Measurements from ENCODE around the gene LAMTOR1. TPM values are rescaled to one million over a fixed set of nuclear protein-coding genes. Genes with fewer than 3 reads are reported as not detected.
"Not testable (repeated sequence)": the region's sequence is repeated elsewhere in the genome, so short reads cannot be mapped to it uniquely, and the experiment has no call there.

LAMTOR1 gene
- 100 to 1,000 TPM in 1 of 4 donors, 10 to 100 TPM in 3; 86.6 to 132 (median 88.1) TPM for total RNA-seq

- peaks cover 0 to 12% (median 0%) of the 10 kb centered on the region in 3 donors for H3K36me3 ChIP-seq
- H3K27me3 ChIP-seq: no peaks in the 10 kb centered on the region
- peak within 1 kb of the TSS; percentile 73 to 95 (median 82) for H3K4me3 ChIP-seq
- TF ChIP-seq POLR2A (IDR thresholded peaks at IDR 0.05): peak; percentile 60 to 78
- peak; percentile 6 to 71 (median 58) for TF ChIP-seq CTCF (IDR thresholded peaks at IDR 0.05)
- DNase-seq: peak; percentile 99 to 100 (median 99)
- no peaks in the 10 kb centered on the region for H3K9me3 ChIP-seq
- H3K27ac ChIP-seq: peak within 1 kb of the TSS; percentile 88 to 99 (median 92)
- H3K4me1 ChIP-seq: peaks cover 0 to 30% (median 8%) of the 10 kb centered on the region in 4 donors
Observed at GRCh38 chr11:72102946-72103753, at the start of gene LAMTOR1. Gene LAMTOR1, minus strand, starts transcription at chr11:72103297. Its CDS starts 73 bp downstream, at chr11:72103224.

- no peak overlapping the region for H3K4me3 ChIP-seq
- H3K27me3 ChIP-seq: no peaks in the 10 kb centered on the region
- no peak for TF ChIP-seq POLR2A (IDR thresholded peaks at IDR 0.05)
- no peak for TF ChIP-seq CTCF (IDR thresholded peaks at IDR 0.05)
- no peak overlapping the region for H3K27ac ChIP-seq
- H3K4me1 ChIP-seq: no peaks in the 10 kb centered on the region
- DNase-seq: no peak
- no peaks in the 10 kb centered on the region for H3K36me3 ChIP-seq
- H3K9me3 ChIP-seq: no peaks in the 10 kb centered on the region
Observed at GRCh38 chr11:72150882-72151281, 47.8 kb upstream of the LAMTOR1 start.

GRCh38 chr11:72146625-72147024 lies 43.5 kb upstream of the LAMTOR1 start:
- TF ChIP-seq CTCF (IDR thresholded peaks at IDR 0.05) (no peak), POLR2A (IDR thresholded peaks at IDR 0.05) (no peak)
- H3K4me1 ChIP-seq: no peaks in the 10 kb centered on the region
- no peak for DNase-seq

GRCh38 chr11:72144807-72145565 lies 41.9 kb upstream of the LAMTOR1 start:
- Histone ChIP-seq H3K4me1 (no peaks in the 10 kb centered on the region), H3K27ac (no peak overlapping the region), H3K9me3 (no peaks in the 10 kb centered on the region), H3K36me3 (no peaks in the 10 kb centered on the region), H3K4me3 (no peak overlapping the region), H3K27me3 (no peaks in the 10 kb centered on the region)
- DNase-seq: peak in 1 of 3 donors; percentile 71
- no peak for TF ChIP-seq POLR2A (IDR thresholded peaks at IDR 0.05)
- no peak for TF ChIP-seq CTCF (IDR thresholded peaks at IDR 0.05)

More at GRCh38 chr11:72146625-72147024, 43.5 kb upstream of the LAMTOR1 start:
- Histone ChIP-seq H3K9me3 (no peaks in the 10 kb centered on the region), H3K4me3 (no peak overlapping the region), H3K27ac (no peak overlapping the region), H3K36me3 (no peaks in the 10 kb centered on the region), H3K27me3 (no peaks in the 10 kb centered on the region)

GRCh38 chr11:72142543-72142942 lies 39.4 kb upstream of the LAMTOR1 start:
- H3K36me3 ChIP-seq, H3K9me3 ChIP-seq, H3K27me3 ChIP-seq, H3K4me3 ChIP-seq, H3K27ac ChIP-seq, DNase-seq, H3K4me1 ChIP-seq: not testable (repeated sequence)

- H3K27ac ChIP-seq, H3K27me3 ChIP-seq, H3K4me3 ChIP-seq, H3K4me1 ChIP-seq, DNase-seq, H3K9me3 ChIP-seq, H3K36me3 ChIP-seq: not testable (repeated sequence)
Observed at GRCh38 chr11:72142086-72142485, 39.0 kb upstream of the LAMTOR1 start.

All from Peyer's patch (tissue), 4 donors.